ENCODE measurements around the gene USP20. TPM values are rescaled to one million over a fixed set of nuclear protein-coding genes. Genes with fewer than 3 reads are reported as not detected.

USP20 gene
- total RNA-seq, 6 experiments from 2014 or later = 24.1 to 35.4 (median 26.2) TPM

- no peak for DNase-seq
- TF ChIP-seq CTCF (IDR thresholded peaks at IDR 0.05) = no peak
- peaks cover 46% of the 10 kb centered on the region for H3K4me1 Mint-ChIP-seq (ENCODE audit: low read depth)
- H3K27ac Mint-ChIP-seq = peak overlapping the region; percentile 82
- no peak overlapping the region; the same call in 1 of the 2 replicates for H3K4me3 Mint-ChIP-seq
- H3K36me3 Mint-ChIP-seq (ENCODE audit: low read depth) = peaks cover 16% of the 10 kb centered on the region
- no peaks in the 10 kb centered on the region; the same call in none of the 2 replicates for H3K27me3 Mint-ChIP-seq (ENCODE audit: insufficient read depth)
- H3K9me3 Mint-ChIP-seq = no peaks in the 10 kb centered on the region
These were observed 51.2 kb downstream of the USP20 start for GRCh38 chr9:129886226-129887174.

- Mint-ChIP-seq H3K4me1 (ENCODE audit: low read depth) (peaks cover 57% of the 10 kb centered on the region), H3K9me3 (no peaks in the 10 kb centered on the region), H3K4me3 (no peak overlapping the region), H3K36me3 (ENCODE audit: low read depth) (peaks cover 16% of the 10 kb centered on the region), H3K27me3 (ENCODE audit: insufficient read depth) (no peaks in the 10 kb centered on the region; the same call in none of the 2 replicates), H3K27ac (no peak overlapping the region)
- no peak for TF ChIP-seq CTCF (IDR thresholded peaks at IDR 0.05)
- DNase-seq = peak; percentile 33
These were observed 52.4 kb downstream of the USP20 start for GRCh38 chr9:129887334-129888292.

GRCh38 chr9:129888293-129889121 is 53.2 kb downstream of the USP20 start:
- no peaks in the 10 kb centered on the region for H3K9me3 Mint-ChIP-seq
- no peaks in the 10 kb centered on the region; the same call in none of the 2 replicates for H3K27me3 Mint-ChIP-seq (ENCODE audit: insufficient read depth)
- no peak for TF ChIP-seq CTCF (IDR thresholded peaks at IDR 0.05)
- H3K4me1 Mint-ChIP-seq (ENCODE audit: low read depth) = peaks cover 61% of the 10 kb centered on the region
- H3K27ac Mint-ChIP-seq = no peak overlapping the region
- no peak for DNase-seq
- H3K4me3 Mint-ChIP-seq = no peak overlapping the region
- peaks cover 16% of the 10 kb centered on the region for H3K36me3 Mint-ChIP-seq (ENCODE audit: low read depth)

GRCh38 chr9:129889122-129889940 is 54.1 kb downstream of the USP20 start:
- Mint-ChIP-seq H3K9me3 (no peaks in the 10 kb centered on the region), H3K4me1 (ENCODE audit: low read depth) (peaks cover 54% of the 10 kb centered on the region), H3K36me3 (ENCODE audit: low read depth) (peaks cover 16% of the 10 kb centered on the region), H3K27me3 (ENCODE audit: insufficient read depth) (no peaks in the 10 kb centered on the region; the same call in none of the 2 replicates), H3K4me3 (no peak overlapping the region), H3K27ac (no peak overlapping the region)
- no peak for TF ChIP-seq CTCF (IDR thresholded peaks at IDR 0.05)
- no peak for DNase-seq

Data from HFFc6 (cell line).